ENCODE measurements around the gene ASB6. TPM values are rescaled to one million over a fixed set of nuclear protein-coding genes. Genes with fewer than 3 reads are reported as not detected.

ASB6 gene
- total RNA-seq, 1 experiment from 2014 or later: 19.1 TPM

- no peak overlapping the region for H3K27ac ChIP-seq (ENCODE audit: low read length)
- no peaks in the 10 kb centered on the region for H4K20me1 ChIP-seq (ENCODE audit: low read length)
- ChIA-PET POLR2A (ENCODE audit: unreplicated experiment) (no interaction called here), CTCF (no interaction called here)
- ATAC-seq (no peak), DNase-seq (no peak)
- intact Hi-C loops (cut with micrococcal nuclease): loop anchor here (5.0 kb wide), 4 partner anchors 115 to 475 kb away; partner anchors contain the start of gene IER5L
- no peaks in the 10 kb centered on the region for H3K36me3 ChIP-seq (ENCODE audit: low read depth, low read length)
- H3K9ac ChIP-seq (ENCODE audit: low read length): no peak overlapping the region
- TF ChIP-seq EZH2 (IDR thresholded peaks at IDR 0.05; ENCODE audit: low read length, unreplicated experiment): no peak
- TF ChIP-seq, protein P1, sequence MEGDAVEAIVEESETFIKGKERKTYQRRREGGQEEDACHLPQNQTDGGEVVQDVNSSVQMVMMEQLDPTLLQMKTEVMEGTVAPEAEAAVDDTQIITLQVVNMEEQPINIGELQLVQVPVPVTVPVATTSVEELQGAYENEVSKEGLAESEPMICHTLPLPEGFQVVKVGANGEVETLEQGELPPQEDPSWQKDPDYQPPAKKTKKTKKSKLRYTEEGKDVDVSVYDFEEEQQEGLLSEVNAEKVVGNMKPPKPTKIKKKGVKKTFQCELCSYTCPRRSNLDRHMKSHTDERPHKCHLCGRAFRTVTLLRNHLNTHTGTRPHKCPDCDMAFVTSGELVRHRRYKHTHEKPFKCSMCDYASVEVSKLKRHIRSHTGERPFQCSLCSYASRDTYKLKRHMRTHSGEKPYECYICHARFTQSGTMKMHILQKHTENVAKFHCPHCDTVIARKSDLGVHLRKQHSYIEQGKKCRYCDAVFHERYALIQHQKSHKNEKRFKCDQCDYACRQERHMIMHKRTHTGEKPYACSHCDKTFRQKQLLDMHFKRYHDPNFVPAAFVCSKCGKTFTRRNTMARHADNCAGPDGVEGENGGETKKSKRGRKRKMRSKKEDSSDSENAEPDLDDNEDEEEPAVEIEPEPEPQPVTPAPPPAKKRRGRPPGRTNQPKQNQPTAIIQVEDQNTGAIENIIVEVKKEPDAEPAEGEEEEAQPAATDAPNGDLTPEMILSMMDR (conservative IDR thresholded peaks at IDR 0.05; ENCODE audit: low read depth, low read length): 0 out of 2 replicates have a peak, but pooled peaks have one; percentile 19
- no peaks in the 10 kb centered on the region for H3K79me2 ChIP-seq (ENCODE audit: low read length)
- no peaks in the 10 kb centered on the region for H3F3A ChIP-seq (ENCODE audit: low read length, unreplicated experiment)
- BruUV-seq (replicated peaks): no TSS peak
- no peak overlapping the region for H3K4me3 ChIP-seq (ENCODE audit: low read length)
- peaks cover 8% of the 10 kb centered on the region; the same call in 1 of the 2 replicates for H3K4me1 ChIP-seq (ENCODE audit: insufficient read depth, low read length)
- H3K9me2 ChIP-seq (replicated peaks; ENCODE audit: low read length): no peaks in the 10 kb centered on the region
- no peaks in the 10 kb centered on the region for H3K9me3 ChIP-seq (ENCODE audit: low read length)
- H3K27me3 ChIP-seq (ENCODE audit: low read length): no peaks in the 10 kb centered on the region
- H3K4me2 ChIP-seq (ENCODE audit: low read length): no peak overlapping the region
- H2AFZ ChIP-seq (ENCODE audit: low read length): no peak overlapping the region
Observed at GRCh38 chr9:129612123-129612522, 29.8 kb downstream of the ASB6 start.

DNA sequence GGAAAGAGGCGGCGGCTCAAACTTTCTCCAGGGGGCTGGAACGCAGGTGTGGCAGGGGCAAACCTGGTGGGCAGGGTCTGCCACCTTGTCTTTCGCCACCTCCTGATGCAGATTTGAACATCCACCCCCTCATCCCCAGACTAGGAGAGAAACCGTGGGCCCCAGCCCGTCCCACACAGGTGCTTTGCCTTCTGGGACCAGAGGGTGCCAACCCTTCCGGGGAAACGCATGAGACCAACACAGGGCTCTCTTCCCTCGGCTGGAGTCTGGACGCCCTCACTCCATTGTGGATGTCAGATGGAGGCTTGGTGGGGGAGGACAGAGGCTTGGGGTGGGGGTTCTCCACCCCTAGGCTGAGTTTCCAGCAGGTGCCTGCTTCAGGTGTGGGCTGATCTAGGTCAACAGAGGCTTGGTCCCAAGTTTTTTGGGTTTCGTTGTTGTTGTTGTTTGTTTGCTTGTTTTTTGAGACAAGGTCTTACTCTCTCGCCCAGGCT, 30.6 kb downstream of the ASB6 start:
- intact Hi-C loops (cut with micrococcal nuclease): loop anchor here (5.0 kb wide), 4 partner anchors 114 to 474 kb away; partner anchors contain the start of gene IER5L
- no peaks in the 10 kb centered on the region for H3K27me3 ChIP-seq (ENCODE audit: low read length)
- ChIA-PET POLR2A (ENCODE audit: unreplicated experiment) (interaction anchor here (0.6 kb wide), 1 partner anchor 151 kb away, joined by 3 read pairs; no protein-coding TSS in a partner anchor), CTCF (no interaction called here)
- no peaks in the 10 kb centered on the region for H3K9me3 ChIP-seq (ENCODE audit: low read length)
- H3K4me3 ChIP-seq (ENCODE audit: low read length): peak overlapping the region; percentile 75; the same call in 1 of the 2 replicates
- peaks cover 8% of the 10 kb centered on the region; the same call in 1 of the 2 replicates for H3K4me1 ChIP-seq (ENCODE audit: insufficient read depth, low read length)
- H3K36me3 ChIP-seq (ENCODE audit: low read depth, low read length): no peaks in the 10 kb centered on the region
- no peak for DNase-seq
- H2AFZ ChIP-seq (ENCODE audit: low read length): peak overlapping the region; percentile 79
- no peaks in the 10 kb centered on the region for H3F3A ChIP-seq (ENCODE audit: low read length, unreplicated experiment)
- no peak overlapping the region for H3K27ac ChIP-seq (ENCODE audit: low read length)
- TF ChIP-seq EZH2phosphoT487 (IDR thresholded peaks at IDR 0.05; ENCODE audit: borderline replicate concordance, low read length) (no peak), EZH2 (IDR thresholded peaks at IDR 0.05; ENCODE audit: low read length, unreplicated experiment) (no peak)
- TF ChIP-seq, protein P1 (conservative IDR thresholded peaks at IDR 0.05; ENCODE audit: low read depth, low read length): no peak
- H3K9ac ChIP-seq (ENCODE audit: low read length): peak overlapping the region; percentile 82; the same call in 1 of the 2 replicates
- no peak for ATAC-seq
- no TSS peak for BruUV-seq (replicated peaks)
- no peaks in the 10 kb centered on the region for H3K9me2 ChIP-seq (replicated peaks; ENCODE audit: low read length)
- peak overlapping the region; percentile 92 for H3K4me2 ChIP-seq (ENCODE audit: low read length)
- no peaks in the 10 kb centered on the region for H4K20me1 ChIP-seq (ENCODE audit: low read length)
- H3K79me2 ChIP-seq (ENCODE audit: low read length): no peaks in the 10 kb centered on the region
